GM12875 (cell line): Measurements from ENCODE around the gene LSM5.

Experiments
- H3K4me3 ChIP-seq: one replicate; pipeline ENCODE4 v1.5.1; 2011; ENCODE audit warnings: low read depth, low read length, control low read depth
- CTCF ChIP-seq: IDR thresholded peaks from 2 replicates; pipeline ENCODE4 v1.5.1; 2011; ENCODE audit warnings: low read depth, mild to moderate bottlenecking, control low read depth, inconsistent platforms, low read length, moderate library complexity, borderline replicate concordance; ENCODE audit not compliant: insufficient read depth

The LSM5 gene

GRCh38 chr7:32533276-32534029, 43.3 kb upstream of the LSM5 start:
- H3K4me3 ChIP-seq = no peak overlapping the region
- TF ChIP-seq CTCF = no peak

GRCh38 chr7:32532716-32533115, 42.5 kb upstream of the LSM5 start:
- no peak overlapping the region for H3K4me3 ChIP-seq

GRCh38 chr7:32532086-32532485, 41.9 kb upstream of the LSM5 start:
- H3K4me3 ChIP-seq = no peak overlapping the region
- TF ChIP-seq CTCF = no peak

More at GRCh38 chr7:32532716-32533115, 42.5 kb upstream of the LSM5 start:
- no peak for TF ChIP-seq CTCF

GRCh38 chr7:32531402-32531801, 41.2 kb upstream of the LSM5 start:
- no peak for TF ChIP-seq CTCF
- no peak overlapping the region for H3K4me3 ChIP-seq

GRCh38 chr7:32525839-32526238, 35.7 kb upstream of the LSM5 start:
- H3K4me3 ChIP-seq = no peak overlapping the region
- no peak for TF ChIP-seq CTCF

- no peak overlapping the region for H3K4me3 ChIP-seq
- TF ChIP-seq CTCF = no peak
Observed at GRCh38 chr7:32524631-32525030, 34.5 kb upstream of the LSM5 start.

GRCh38 chr7:32522746-32523530, 32.8 kb upstream of the LSM5 start:
- no peak for TF ChIP-seq CTCF
- H3K4me3 ChIP-seq = no peak overlapping the region
